Omental fat pad (tissue), 4 donors: ENCODE results near the gene EYA4. TPM values are rescaled to one million over a fixed set of nuclear protein-coding genes. Genes with fewer than 3 reads are reported as not detected.

ENCODE experiments used
- ATAC-seq: fragments of 150-250 bp; one replicate; pipeline ENCODE4 v1.9.1; 2016; ENCODE audit warnings: mild to moderate bottlenecking, moderate library complexity; ENCODE audit not compliant: low FRiP score
- DNase-seq: peaks from one replicate; pipeline ENCODE4 v3.0.0-alpha.2; 2019; ENCODE audit warnings: low spot score
- total RNA-seq, 4 donors: library from RNA; depleted of rRNA; stranded (reverse); fragments of >200 nt; gene quantifications; one replicate each; pipeline ENCODE4 v1.1.0, GENCODE V29; 2016
- TF ChIP-seq, protein P1 (sequence below), 3 donors: fragments of 450-650 bp; IDR thresholded peaks; one replicate each; pipeline ENCODE4 v1.5.1; 2016 to 2017; ENCODE audit warnings: antibody characterized with exemption in 3 of 3, mild to moderate bottlenecking in 3 of 3, moderate library complexity in 2 of 3

Gene EYA4
- total RNA-seq, 4 donors from 2014 or later: 1.1 to 4.2 (median 2.0) TPM

DNA sequence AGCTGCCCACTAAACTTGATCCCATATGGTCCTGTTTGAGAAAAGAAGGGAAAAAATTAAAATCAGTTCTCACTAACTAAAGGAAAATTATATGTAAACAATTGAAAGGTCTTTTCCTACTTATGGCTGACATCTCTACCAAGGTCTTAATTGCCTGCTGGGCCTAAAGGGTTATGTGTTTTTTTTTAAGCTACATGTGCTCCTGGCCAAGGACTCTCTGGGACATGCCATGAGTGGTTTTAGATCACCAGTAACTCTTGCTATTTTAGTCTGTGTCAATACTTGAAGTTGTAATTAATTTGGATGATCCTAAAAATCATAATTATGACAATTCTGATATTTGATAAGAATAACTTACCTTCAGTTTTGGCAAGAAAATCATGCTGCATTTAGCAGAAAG, 35.9 kb upstream of the EYA4 start:
- TF ChIP-seq, protein P1, sequence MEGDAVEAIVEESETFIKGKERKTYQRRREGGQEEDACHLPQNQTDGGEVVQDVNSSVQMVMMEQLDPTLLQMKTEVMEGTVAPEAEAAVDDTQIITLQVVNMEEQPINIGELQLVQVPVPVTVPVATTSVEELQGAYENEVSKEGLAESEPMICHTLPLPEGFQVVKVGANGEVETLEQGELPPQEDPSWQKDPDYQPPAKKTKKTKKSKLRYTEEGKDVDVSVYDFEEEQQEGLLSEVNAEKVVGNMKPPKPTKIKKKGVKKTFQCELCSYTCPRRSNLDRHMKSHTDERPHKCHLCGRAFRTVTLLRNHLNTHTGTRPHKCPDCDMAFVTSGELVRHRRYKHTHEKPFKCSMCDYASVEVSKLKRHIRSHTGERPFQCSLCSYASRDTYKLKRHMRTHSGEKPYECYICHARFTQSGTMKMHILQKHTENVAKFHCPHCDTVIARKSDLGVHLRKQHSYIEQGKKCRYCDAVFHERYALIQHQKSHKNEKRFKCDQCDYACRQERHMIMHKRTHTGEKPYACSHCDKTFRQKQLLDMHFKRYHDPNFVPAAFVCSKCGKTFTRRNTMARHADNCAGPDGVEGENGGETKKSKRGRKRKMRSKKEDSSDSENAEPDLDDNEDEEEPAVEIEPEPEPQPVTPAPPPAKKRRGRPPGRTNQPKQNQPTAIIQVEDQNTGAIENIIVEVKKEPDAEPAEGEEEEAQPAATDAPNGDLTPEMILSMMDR (IDR thresholded peaks at IDR 0.05): no peak
- no peak for DNase-seq
- ATAC-seq: no peak

DNA sequence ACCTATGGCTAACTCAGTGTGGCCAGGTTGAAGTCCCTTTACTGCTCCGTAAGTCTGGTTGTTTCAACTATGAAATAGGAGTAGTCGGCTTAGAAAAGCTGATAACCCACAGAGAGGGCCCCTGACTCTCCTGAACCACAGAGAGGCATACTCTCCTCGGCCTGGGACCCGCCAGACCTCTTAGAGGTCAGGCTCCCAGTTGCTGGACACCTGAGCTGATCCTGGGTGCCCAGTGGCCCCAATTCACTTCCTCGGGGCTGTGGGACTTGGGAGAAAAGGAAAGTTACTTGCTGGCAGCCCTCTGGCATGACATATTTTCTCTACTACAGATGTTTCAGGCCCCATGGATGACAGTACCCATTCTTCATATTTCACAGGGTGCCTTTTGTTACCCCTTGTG, 34.2 kb upstream of the EYA4 start:
- TF ChIP-seq, protein P1 (IDR thresholded peaks at IDR 0.05): no peak
- no peak for DNase-seq
- ATAC-seq: no peak

DNA sequence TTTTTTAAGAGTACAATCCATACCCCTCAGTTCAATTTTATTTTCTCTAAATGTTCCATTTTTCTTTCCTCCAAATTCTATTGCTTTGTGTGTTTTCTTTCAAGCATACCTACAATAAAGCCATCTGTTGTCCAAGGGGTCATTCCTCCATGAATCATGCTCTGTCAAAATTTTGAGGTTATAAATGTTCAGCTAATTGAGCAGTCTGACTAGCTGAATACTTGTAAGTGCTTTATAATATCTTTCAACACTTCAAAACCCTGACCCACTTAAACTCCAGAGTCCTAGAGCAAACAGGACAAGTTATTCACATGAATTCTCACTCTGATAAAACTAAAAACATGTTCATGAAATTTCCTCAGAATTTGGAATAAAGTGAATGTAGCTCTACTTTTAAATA, 33.4 kb upstream of the EYA4 start:
- no peak for DNase-seq
- no peak for ATAC-seq
- TF ChIP-seq, protein P1 (IDR thresholded peaks at IDR 0.05): no peak

DNA sequence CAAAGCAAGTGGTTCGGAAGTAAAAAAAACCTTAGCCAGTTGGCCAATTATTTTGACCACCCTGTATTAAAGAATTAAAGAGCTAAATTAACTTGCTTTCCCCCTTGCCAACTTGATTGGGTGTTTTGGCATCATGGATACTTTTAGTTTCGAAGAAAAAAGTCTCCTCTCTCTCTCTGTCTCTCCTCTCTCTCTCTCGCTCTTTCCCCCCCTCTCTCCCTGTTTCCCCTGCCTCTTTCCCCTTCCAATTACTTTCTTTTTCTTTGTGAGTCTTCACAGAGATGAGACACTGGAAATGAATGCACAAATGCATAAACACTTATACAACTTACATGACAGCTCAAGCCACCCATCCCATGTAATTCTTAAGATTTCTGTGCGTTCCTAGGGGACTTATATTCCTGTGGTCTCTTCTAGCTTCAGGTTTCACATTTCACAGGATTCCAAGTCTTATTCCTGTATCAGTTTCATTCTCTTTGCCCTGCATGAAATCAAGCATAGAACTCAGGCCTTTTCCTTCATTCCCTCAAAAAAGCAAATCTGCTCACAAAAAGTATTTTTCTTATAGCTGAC, 32.9 kb upstream of the EYA4 start:
- ATAC-seq (no peak), DNase-seq (no peak)
- TF ChIP-seq, protein P1 (IDR thresholded peaks at IDR 0.05): no peak

DNA sequence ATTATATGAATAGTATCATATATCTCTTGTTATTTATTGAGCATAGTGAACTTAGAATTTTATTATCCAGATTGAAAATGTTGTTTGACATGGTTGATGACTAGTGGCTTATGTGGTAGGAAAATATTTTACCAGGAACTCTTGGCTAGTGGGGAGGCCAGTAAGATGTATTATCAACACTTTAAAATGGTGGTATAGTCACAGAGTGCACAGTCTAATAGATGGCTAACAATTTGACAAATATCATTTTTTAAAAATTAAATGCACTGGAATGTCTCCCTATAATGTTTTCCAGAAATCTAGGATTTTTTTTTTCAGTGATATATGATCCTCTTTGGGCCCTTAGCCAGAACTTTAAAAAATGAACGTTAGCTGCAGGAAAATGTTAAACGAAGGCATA, 26.9 kb upstream of the EYA4 start:
- no peak for DNase-seq
- no peak for ATAC-seq
- TF ChIP-seq, protein P1 (IDR thresholded peaks at IDR 0.05): no peak

DNA sequence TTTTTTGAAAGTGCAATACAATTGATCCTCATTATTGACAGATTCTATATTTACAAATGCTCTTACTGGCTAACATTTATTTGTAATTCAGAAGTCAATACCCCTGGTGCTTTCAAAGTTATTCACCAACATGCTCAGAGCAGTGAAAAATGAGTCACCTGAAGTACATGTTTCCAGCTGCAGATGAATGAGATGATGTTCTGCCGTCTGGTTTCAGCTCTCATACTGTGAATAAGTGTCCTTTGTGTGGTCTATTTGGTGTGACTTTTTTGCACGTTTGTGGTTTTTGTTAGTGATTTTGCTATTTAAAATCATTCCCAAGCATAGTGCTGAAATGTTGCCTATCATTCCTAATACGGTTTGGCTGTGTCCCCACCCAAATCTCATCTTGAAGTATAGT, 22.3 kb upstream of the EYA4 start:
- ATAC-seq (no peak), DNase-seq (no peak)
- TF ChIP-seq, protein P1 (IDR thresholded peaks at IDR 0.05): no peak

DNA sequence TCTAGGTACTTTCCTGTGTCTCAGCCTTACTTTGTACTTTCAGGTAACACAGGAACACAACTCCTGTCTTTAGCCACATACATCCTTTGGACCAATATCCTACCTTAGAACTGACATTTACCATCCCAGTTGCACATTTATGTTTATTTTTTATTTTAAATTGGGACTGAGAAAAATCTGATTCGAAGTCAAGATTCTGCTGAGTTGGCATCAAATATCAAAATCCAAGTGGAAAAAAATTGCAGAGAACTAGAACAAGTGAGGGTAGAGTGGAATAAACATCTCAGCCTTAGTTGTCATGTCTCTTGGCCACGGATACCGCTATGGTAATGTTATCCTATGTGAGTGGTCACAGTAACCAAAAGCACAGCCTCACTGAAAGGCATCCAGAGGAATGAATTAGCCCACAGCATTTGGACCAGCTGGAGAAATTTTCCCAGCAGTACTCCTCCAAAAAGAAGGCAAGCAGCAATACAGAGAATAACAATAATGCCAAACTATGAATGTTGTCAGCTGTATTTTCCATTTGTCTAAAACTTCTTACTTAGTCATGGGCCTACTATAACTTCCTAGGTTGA, 17.6 kb upstream of the EYA4 start:
- no peak for ATAC-seq
- DNase-seq: no peak
- TF ChIP-seq, protein P1 (IDR thresholded peaks at IDR 0.05): no peak
